CD4-positive, alpha-beta T cell treated with Interleukin-10 for 1 hour (primary cell): Measurements from ENCODE around the gene WARS2.

Source experiments
- DNase-seq: peaks from one replicate; pipeline ENCODE4 v3.0.0-alpha.2; 2020

The WARS2 gene

GRCh38 chr1:118992868-118993699, 147.4 kb downstream of the WARS2 start:
- no peak for DNase-seq

DNA sequence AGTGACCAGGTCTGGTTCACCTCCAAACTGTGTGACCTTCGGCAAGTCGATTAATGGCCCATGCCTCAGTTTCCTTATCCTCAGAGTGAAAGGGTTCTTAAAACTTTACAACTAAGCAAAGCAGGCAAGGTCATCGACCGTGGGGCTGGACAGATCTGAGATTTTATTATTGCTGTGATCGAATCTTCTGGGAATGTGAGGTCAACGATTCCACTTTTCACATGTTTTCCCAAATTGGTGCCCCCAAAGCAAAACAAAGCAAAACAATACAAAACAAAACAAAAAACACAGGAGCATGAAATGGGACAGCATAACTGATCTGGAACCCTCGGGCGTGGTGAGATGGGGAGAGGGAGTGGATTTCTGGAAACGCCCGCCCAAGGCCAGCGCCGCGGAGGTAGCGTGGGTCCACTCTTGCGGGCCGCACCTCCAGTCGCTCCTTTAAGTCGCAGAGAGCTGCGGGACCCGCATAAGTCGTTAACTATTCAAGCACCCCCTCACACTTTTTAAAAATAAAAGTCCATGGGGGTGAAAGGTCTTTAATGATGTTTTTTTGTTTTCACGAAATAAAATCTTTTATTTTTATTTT, 148.1 kb downstream of the WARS2 start:
- DNase-seq = no peak

GRCh38 chr1:118991448-118991847, 149.0 kb downstream of the WARS2 start:
- no peak for DNase-seq

- no peak for DNase-seq
These were observed 149.8 kb downstream of the WARS2 start for GRCh38 chr1:118990513-118991152.

DNA sequence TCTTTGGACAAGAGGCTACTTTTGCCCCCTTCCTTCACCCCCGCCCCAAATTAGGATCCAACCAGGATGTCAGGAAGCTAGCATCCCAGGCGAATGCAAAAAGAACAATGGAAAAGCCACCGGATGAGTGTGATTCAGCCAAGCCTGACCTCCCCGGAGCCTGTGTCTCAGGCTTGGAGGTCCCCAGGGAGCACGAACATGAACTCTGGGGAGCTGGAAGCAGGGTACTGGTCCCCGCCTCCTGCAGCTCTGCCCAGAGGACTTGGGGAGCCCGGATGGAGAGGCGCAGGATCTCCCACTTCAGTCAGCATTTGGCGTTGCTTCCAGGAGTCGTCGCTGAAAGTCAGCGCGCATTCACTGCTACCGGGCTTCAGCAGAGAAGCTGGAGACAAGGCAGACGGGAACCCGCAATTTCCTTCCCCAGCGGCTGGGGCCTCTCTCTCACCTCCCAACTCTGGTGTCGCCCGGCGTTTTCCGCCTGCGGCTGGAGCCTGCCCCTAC, 150.5 kb downstream of the WARS2 start:
- no peak for DNase-seq

DNA sequence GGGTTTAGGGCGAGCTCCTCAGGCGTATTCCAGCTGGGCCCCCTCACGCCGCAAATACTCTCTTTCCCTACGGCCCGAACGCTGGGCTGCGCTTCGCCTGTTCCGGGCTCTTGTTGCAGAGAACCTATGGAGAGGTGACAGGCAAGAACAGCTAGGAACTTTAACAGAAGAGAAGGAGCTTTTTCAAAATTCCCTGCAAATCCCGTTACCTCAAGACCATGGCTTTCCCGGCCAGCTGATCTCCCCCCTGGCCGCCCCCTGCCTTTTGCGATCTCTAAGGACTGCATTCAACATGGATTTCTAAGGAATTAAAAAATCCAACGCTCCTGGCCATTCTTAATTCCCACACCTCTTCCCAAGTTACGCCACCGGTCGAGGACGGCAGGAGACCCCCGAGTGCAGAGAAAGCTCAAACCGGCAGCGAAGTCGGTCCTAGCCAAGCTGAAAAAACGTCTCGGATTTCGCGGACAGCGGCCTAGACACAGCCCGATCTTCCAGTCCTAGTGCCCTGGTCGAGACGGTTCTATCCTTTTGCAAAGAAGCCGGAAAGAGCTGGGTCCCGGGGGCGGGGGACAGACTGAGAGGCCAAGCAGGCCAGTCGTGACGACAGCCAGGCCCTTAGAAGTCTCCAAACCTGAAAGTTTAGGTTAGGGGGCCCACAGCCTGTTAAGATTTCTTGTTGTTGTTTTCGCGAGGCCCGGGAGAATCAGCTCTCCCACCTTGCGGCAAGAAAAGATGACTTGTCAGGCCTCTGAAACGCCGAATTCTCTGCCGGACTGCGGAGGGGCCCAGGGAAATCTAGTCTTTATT, 151.2 kb downstream of the WARS2 start:
- DNase-seq = no peak

DNA sequence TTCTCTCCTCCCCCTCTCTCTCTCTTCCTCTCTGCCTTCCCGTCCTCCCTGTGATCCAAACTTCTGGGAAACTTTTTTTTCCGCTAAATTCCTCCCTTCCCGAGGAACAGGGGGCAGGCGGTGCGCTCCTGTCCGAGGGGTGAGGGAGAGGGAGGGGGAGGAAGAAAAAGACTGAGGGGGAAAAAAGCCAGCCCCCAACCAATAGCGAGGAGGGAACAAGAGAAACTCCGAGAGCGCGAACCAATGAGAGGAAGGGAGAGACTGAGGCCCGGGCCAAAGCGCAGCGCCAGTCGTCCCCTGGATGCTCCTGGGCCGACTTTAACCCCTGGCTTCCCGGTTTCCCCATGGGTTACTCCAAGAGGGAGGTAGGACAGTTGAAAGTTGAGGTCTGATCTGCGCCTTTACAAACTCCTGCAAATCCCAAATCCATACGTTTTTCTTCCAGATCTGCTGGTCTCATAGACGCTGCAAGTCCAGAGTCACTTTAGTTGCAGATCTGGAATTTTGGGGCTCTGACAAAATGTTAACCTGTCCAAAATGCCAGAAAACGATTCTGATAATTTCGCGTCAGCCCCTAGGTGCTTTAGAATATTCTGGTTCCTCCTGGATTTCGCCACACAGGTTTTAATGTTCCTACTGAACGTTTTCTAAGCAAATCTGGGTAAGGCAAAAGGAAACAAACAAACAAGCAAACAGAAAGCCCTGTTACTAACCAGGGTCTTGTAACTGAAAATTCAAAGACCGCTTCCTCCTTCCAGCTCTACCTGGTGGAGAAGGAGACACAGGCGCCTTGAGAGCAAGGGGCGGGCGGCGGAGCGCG, 152.1 kb downstream of the WARS2 start, which contains the start of gene TBX15:
TSS of gene TBX15 (minus strand) at position 158 of the 820 bp plus-strand sequence. CDS start 548 bp downstream, outside the sequence.
- no peak for DNase-seq

DNA sequence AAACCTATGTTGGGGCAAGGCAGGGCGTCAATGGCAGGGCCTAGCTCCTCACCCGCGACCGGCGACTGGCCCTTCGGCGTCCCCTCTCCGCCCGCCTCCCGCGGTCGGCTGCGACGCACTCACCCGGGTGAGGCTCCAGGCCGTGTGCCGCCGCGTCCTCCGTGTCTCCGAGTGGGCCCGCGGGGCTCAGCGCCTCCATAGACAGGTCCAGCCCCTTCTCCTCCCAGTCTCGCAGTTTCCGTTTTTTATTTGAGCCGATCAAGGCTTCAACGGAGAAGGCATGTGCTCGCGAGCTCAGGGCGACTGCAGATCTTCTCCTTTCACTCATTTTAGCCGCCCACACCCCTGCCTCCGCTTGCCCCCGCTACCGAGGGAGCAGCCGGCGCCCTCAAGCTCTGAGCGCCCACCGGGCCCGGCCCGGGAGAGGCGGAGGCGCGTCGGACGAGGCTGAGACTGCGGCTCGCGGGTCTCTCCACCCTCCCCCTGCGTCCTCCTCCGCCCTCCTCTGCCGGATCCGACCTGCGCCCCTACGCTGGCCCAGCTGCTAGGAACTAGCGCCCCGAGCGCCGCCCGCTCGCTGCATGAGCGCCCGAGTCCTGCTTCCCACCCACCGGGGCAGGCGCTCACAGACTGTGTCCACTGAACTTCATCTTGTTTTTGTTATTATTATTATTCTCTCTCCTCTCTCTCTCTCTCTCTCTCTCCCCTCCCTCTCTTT, 152.8 kb downstream of the WARS2 start:
- DNase-seq = no peak

DNA sequence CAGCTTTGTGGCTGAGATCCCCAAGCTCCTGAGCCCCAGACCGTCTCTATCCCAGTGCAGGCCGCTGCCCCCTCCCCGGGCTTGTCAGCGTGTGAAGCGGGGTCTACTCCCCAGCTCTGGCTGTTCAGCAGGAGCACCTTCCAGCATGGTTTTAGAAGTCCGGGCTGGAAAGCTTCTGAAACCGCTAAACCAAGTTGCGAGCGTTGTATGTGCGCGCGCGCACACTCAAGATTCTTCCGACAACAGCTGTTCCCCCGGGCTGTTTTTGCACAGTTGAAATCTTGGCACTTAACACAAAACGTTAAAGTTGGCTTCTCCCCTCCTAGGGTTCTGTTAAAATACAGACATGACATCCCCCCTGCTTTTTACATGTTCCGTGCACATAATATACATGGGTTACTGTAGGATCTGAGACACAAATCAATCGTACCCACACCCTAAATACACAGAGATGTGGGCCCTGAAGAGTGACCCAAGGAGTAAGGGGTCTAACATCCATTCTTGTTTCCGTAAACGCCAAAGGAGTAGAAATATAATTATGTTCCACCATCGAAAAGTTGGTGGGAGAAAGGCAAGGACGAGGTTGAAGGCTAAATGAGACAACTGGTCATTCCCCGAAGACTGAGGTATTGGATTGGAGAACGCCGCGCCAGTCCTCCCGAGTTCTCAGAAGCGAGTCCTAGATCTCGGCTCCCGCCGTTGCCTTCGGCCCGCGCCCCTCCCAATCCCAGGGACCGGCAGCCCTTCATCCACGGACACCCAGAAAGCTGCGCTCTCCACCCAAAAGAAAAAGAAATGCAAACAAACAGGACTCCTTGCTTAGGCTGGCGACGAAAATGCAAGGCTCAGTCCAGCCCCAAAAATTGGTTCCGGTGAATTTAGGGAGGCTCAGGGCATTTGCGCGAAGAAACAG, 153.6 kb downstream of the WARS2 start:
- no peak for DNase-seq

DNA sequence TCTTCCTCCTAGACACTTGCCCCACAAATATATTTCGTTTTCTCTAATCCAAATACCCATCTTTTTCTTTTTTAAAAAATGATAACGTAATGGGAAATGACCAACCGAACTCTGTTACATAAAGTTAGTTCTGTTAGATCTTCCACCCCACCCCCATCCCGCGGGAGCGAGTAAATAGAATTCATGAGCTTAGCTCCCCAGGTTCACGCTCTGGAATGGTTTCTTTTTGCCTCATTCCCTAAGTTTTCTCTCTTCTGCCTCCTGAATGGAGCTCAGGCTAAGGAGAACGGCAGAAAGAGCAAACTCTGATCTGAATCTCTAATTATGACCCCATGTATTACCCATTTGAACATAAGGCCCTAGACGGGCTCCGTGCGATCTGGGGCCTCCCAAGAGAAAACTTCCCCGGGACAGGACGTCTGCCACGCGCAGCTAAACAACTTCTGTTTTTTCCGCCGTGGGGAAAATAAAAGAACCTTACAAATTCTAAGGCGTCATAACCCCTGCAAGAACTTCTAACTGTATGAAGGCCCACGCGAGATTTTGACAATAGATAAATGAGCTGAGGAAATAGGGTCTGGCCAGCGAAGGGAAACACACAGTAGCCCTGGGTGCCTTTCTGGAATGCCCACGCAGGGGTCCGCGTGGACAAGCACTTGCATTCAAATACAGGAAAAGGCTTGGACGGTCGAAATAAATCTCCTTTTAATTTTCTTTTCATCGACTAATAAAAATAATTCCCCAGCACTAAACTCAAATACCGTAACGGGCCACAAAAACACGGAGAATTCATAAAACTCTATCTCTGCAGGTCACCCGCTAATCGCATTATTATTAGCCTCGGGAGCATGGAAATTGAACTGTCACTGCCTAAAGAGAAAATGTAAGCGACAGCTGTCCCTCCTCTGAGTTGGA, 154.6 kb downstream of the WARS2 start:
- no peak for DNase-seq

GRCh38 chr1:118984722-118985639, 155.5 kb downstream of the WARS2 start:
- no peak for DNase-seq

DNA sequence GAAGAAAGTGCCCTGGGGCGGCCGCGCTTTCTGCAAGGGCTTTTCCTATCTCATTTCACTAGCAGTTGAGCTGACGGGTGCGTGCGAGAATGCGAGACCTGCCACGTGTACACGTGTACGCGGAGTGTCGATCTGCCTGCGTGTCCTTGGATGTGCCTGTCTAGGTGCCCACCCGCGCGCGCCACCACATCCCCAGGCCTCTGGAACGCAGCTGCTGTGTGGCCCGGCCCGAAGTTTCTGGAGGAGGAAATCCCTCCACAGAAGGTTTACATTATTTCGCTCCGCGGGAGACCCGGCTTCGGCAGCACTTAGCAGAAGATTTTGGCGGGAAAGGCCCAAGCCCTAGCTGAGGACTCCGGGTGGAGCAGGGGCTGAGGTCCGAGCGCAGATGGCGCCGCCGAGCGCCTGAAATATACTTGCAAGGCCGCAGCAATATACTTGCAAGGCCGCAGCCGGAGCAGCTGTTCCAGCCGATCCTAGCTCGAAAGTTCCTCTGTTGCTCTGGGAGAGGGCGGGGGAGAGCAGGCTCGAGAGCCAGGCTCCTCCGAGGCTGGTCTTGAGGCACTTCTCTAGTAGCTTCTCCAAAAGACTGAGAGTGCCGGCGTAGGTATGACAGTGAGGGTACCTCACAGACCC, 156.2 kb downstream of the WARS2 start:
- no peak for DNase-seq

GRCh38 chr1:118983558-118984041, 156.9 kb downstream of the WARS2 start:
- no peak for DNase-seq

- no peak for DNase-seq
These were observed 157.5 kb downstream of the WARS2 start for GRCh38 chr1:118982821-118983557.

DNA sequence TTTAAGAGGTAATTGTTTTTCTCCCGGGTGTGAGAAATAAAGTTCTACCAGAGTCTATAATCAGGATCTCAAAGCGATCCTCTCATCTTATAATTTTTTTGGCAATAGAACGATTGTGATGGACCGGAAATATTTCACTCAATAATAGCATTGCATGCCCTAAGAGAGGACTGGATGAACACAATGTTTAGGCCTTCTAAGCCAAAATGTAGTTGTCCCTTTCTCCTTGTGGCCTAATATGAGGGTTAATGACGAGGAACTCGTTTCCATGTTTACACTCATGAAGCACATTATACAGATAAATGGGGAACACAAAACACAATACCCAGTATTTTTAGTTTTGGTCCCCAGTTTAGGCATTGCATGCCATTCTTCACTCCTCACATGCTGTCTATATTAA, 158.2 kb downstream of the WARS2 start:
- DNase-seq = no peak

DNA sequence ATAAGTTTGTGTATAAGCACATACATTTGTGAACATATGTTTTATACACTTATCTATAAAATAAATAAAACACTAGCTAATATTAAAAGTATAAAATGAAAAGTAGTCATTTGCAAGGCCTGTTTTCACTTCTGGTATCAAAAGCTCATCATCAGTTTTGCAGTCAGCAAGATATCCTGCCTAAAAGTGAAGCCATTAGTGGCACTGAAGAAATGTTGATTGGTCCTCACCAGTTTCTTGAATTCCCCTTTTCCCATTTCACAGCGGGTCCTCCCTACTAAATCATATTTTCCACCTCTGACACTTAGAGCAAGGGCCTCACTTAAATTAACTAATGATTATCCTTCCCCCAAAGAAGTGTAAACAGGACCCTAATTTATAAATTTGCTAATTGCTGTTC, 159.0 kb downstream of the WARS2 start:
- DNase-seq = no peak
